GM23338 (cell line): Measurements from ENCODE around the gene USP10.

Experiments used
- CTCF ChIP-seq, 2 experiments: fragments of 200-600 bp in 1 of 2; sonication (generic) in 1 of 2; conservative IDR thresholded peaks; 2 replicates each; pipeline versions ENCODE4 v1.5.1 to v1.6.1; 2016 to 2017; ENCODE audit warnings: antibody characterized with exemption in 2 of 2, low read depth in 2 of 2, mild to moderate bottlenecking in 2 of 2, moderate library complexity in 1 of 2
- ETS1 ChIP-seq: IDR thresholded peaks from 2 replicates; pipeline ENCODE4 v1.6.1; 2016; ENCODE audit warnings: antibody characterized with exemption
- EZH2 ChIP-seq: fragments of 200-600 bp; sonication (generic); IDR thresholded peaks from one replicate; pipeline ENCODE4 v1.8.0; 2017; ENCODE audit warnings: antibody characterized with exemption, mild to moderate bottlenecking, low read depth; ENCODE audit not compliant: unreplicated experiment
- JUNB ChIP-seq: IDR thresholded peaks from one replicate; pipeline ENCODE4 v1.6.1; 2016; ENCODE audit warnings: antibody characterized with exemption; ENCODE audit not compliant: unreplicated experiment
- POLR2AphosphoS5 ChIP-seq: IDR thresholded peaks from 2 replicates; pipeline ENCODE4 v1.6.1; 2016; ENCODE audit warnings: antibody characterized with exemption, low read depth
- REST ChIP-seq: IDR thresholded peaks from one replicate; pipeline ENCODE4 v1.6.1; 2018; ENCODE audit warnings: antibody characterized with exemption; ENCODE audit not compliant: unreplicated experiment

GRCh38 chr16:84827131-84827574 is 127.4 kb downstream of the USP10 start:
- TF ChIP-seq CTCF (conservative IDR thresholded peaks at IDR 0.05; ENCODE audit: low read depth in 2 of 2) (no peak), EZH2 (no peak), POLR2AphosphoS5 (no peak), JUNB (no peak), ETS1 (no peak), REST (no peak)
